ENCODE measurements around the gene CYLC1.

Gene CYLC1

GRCh38 chrX:83860846-83861245 lies at the start of gene CYLC1:
CYLC1 (plus strand) TSS chrX:83861146; CDS start chrX:83861183, 37 bp downstream.
- DNase-seq (ENCODE audit: low read depth in 1 of 2, low spot score in 1 of 2), result no peak

- no peak for DNase-seq (ENCODE audit: low read depth in 1 of 2, low spot score in 1 of 2)
Observed at GRCh38 chrX:83819304-83819703, 41.6 kb upstream of the CYLC1 start.

GRCh38 chrX:83829874-83830273 lies 31.1 kb upstream of the CYLC1 start:
- no peak for DNase-seq (ENCODE audit: low read depth in 1 of 2, low spot score in 1 of 2)

- DNase-seq (ENCODE audit: low read depth in 1 of 2, low spot score in 1 of 2), result no peak
Observed at GRCh38 chrX:83845397-83845796, 15.5 kb upstream of the CYLC1 start.

GRCh38 chrX:83847339-83847738 lies 13.6 kb upstream of the CYLC1 start:
- no peak for DNase-seq (ENCODE audit: low read depth in 1 of 2, low spot score in 1 of 2)

GRCh38 chrX:83888585-83888984 lies 27.6 kb downstream of the CYLC1 start:
- DNase-seq (ENCODE audit: low read depth in 1 of 2, low spot score in 1 of 2), result no peak

- DNase-seq (ENCODE audit: low read depth in 1 of 2, low spot score in 1 of 2), result no peak
Observed at GRCh38 chrX:83892433-83892832, 31.5 kb downstream of the CYLC1 start.

GRCh38 chrX:83906921-83907320 lies 46.0 kb downstream of the CYLC1 start:
- no peak for DNase-seq (ENCODE audit: low read depth in 1 of 2, low spot score in 1 of 2)

- no peak for DNase-seq (ENCODE audit: low read depth in 1 of 2, low spot score in 1 of 2)
Observed at GRCh38 chrX:83916525-83916924, 55.6 kb downstream of the CYLC1 start.

- DNase-seq (ENCODE audit: low read depth in 1 of 2, low spot score in 1 of 2), result no peak
Observed at GRCh38 chrX:83934220-83934619, 73.3 kb downstream of the CYLC1 start.
